ENCODE results near the gene PEG3. TPM values are rescaled to one million over a fixed set of nuclear protein-coding genes. Genes with fewer than 3 reads are reported as not detected.
A peak's percentile ranks its signal among the peaks of the same experiment; 100 is the strongest.

The PEG3 gene
- total RNA-seq, 1 donor from 2014 or later, result 5.7 TPM

DNA sequence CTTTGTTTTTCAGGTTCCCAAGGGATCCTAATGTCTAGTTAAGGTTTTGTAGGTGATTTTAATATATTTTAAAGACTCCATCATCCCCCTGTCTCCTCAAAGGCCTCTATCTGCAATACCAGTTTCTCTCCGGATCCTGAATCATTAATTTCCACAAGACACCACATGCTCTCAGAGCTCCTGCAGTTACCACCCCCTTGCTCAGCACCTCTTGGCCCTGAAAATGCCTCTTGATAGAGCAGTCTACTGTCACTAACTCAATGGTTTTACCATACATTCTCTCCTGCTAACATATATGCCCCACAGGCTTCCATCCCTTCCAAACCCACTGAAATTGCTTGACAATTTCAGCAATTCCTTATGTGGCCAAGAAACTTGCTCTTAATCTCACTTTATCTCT lies 1.9 kb upstream of the PEG3 start:
- intact Hi-C loops (cut with DNase I), result no loop called here
- TF ChIP-seq, protein P1, sequence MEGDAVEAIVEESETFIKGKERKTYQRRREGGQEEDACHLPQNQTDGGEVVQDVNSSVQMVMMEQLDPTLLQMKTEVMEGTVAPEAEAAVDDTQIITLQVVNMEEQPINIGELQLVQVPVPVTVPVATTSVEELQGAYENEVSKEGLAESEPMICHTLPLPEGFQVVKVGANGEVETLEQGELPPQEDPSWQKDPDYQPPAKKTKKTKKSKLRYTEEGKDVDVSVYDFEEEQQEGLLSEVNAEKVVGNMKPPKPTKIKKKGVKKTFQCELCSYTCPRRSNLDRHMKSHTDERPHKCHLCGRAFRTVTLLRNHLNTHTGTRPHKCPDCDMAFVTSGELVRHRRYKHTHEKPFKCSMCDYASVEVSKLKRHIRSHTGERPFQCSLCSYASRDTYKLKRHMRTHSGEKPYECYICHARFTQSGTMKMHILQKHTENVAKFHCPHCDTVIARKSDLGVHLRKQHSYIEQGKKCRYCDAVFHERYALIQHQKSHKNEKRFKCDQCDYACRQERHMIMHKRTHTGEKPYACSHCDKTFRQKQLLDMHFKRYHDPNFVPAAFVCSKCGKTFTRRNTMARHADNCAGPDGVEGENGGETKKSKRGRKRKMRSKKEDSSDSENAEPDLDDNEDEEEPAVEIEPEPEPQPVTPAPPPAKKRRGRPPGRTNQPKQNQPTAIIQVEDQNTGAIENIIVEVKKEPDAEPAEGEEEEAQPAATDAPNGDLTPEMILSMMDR (IDR thresholded peaks at IDR 0.05), result no peak
- Histone ChIP-seq H3K27me3 (no peaks in the 10 kb centered on the region), H3K4me3 (no peak overlapping the region), H3K9me3 (no peaks in the 10 kb centered on the region), H3K4me1 (no peaks in the 10 kb centered on the region), H3K36me3 (no peaks in the 10 kb centered on the region), H3K27ac (no peak overlapping the region)
- ATAC-seq (no peak), DNase-seq (no peak)

DNA sequence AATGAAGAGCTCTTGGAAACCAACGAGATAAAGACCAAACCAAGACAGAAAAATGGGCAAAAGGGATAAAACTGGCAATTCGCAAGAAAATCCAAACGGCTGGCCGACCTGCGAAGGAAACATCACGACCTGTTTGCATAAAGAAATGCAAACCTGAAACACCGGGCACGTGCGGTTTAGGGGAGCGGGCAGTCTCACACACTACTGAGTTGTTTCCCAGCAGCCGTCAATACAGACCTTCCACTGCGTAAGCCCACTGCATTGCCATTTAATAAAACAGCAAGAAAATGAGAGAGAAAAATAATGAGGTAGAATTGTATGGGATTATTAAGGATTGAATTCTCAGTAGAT lies 642 bp upstream of the PEG3 start:
- Histone ChIP-seq H3K36me3 (no peaks in the 10 kb centered on the region), H3K4me3 (no peak overlapping the region), H3K4me1 (no peaks in the 10 kb centered on the region), H3K27me3 (no peaks in the 10 kb centered on the region), H3K27ac (no peak overlapping the region), H3K9me3 (no peaks in the 10 kb centered on the region)
- TF ChIP-seq, protein P1 (IDR thresholded peaks at IDR 0.05), result no peak
- intact Hi-C loops (cut with DNase I), result no loop called here
- no peak for ATAC-seq
- no peak for DNase-seq

DNA sequence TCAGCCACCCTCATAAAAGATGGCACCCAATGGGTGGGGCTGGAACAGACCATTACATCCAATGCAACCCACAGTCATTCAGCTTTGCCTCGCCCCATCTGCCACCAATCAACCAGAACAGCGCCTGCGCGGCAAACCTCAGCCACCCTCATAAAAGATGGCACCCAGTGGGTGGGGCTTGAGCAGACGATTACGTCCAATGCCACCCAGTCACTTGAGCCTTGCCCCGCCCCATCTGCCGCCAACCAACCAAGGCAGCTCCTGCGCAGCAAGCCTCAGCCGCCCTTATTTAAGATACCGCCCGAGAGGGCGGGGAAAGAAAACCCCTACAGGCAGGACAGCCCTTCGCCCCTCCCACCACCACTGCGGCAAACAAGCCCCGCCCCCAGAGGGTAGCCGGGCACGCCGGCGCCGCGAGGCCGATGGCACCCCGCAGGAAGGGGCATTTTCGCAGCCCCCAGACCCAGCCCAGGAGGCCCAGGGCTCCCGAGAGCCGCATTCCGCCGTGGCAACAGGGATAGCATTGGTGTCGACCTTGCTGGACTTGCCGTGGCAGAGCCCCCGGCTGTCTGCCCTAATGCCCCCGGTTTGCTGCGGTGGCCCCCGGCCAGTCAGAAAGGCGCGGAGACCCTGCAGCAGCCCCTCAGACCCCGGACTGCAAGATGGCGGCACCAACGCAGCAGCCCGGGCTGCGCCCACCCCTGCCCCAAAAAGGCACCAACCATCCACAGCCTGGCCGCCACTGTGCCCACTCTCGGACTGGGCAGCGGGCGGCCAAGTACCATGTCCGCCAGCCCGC lies 675 bp downstream of the PEG3 start:
- peak; percentile 62 for ATAC-seq
- intact Hi-C loops (cut with DNase I), result no loop called here
- DNase-seq, result peak; percentile 88
- H3K36me3 ChIP-seq, result no peaks in the 10 kb centered on the region
- H3K27me3 ChIP-seq, result no peaks in the 10 kb centered on the region
- no peaks in the 10 kb centered on the region for H3K9me3 ChIP-seq
- H3K27ac ChIP-seq, result no peak overlapping the region
- TF ChIP-seq, protein P1 (IDR thresholded peaks at IDR 0.05), result no peak
- peak overlapping the region; percentile 36 for H3K4me3 ChIP-seq
- H3K4me1 ChIP-seq, result no peaks in the 10 kb centered on the region

DNA sequence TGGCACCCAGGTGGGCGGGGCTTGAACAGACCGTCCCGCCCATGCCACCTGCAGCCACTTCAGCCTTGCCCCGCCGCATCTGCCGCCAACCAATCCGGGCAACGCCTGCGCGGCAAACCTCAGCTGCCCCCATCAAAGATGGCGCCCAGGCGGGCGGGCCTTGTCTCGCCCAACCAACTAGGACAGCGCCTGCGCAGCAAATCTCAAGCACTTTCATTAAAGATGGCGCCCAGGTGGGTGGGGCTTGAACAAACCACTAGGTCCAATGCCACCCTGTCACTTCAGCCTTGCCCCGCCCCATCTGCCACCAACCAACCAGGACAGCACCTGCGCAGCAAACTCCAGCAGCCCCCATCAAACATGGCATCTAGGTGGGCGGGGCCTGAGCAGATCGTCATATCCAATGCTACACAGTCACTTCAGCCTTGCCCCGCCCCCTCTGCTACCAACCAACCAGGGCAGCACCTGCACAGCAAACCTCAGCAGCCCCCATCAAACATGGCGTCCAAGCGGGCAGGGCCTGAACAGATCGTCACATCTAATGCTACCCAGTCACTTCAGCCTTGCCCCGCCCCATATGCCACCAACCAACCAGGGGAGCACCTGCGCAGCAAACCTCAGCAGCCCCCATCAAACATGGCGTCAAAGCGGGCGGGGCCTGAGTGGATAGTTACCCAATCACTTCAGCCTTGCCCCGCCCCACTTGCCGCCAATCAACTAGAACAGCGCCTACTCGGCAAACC lies 1.4 kb downstream of the PEG3 start:
- Histone ChIP-seq H3K27me3 (no peaks in the 10 kb centered on the region), H3K4me1 (no peaks in the 10 kb centered on the region), H3K4me3 (peak overlapping the region; percentile 42), H3K27ac (no peak overlapping the region), H3K9me3 (no peaks in the 10 kb centered on the region), H3K36me3 (no peaks in the 10 kb centered on the region)
- ATAC-seq (peak; percentile 71), DNase-seq (peak; percentile 92)
- intact Hi-C loops (cut with DNase I), result no loop called here
- TF ChIP-seq, protein P1 (IDR thresholded peaks at IDR 0.05), result no peak

DNA sequence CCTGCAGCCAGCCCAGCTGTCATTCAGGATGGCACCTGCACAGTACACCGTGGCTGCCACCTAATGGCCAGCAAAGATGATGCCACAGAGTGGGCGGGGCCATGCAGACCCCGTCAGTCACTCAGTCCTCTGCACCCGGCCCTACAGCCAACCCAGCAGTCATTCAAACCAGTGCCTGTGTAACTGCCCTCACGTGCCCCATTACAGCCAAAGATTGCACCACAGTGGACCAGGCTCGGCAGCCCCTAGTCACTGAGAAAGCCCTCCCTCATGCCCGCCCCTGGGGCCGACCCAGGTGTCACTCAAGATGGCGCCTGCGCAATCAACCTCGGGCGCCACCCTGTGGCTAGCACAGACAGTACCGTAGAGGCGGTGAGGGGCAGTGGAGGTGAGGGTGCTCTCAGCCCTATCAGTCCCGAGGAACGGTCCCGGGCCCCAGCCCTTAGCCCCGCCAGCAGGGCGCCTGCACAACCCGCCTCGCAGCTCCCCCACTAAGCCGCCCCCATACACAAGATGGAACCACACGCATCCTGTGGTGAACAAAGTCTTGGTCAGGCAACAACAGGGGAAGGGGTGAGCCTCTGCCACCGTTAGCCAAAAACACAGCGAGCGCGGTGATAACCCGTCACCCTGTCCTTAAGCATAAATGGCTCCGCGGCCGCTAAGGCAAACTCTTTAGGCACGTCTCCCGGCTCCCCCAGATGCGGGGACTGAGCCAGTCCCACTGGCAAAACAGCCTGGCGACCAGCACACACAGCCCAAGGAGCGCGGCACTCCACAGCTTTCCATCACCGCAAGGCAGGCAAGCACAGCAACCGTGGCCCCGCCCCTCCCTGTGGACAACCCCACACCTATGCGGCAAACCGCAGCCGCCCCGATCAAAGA lies 2.3 kb downstream of the PEG3 start:
- Histone ChIP-seq H3K4me3 (peak overlapping the region; percentile 42), H3K36me3 (no peaks in the 10 kb centered on the region), H3K27me3 (no peaks in the 10 kb centered on the region), H3K27ac (peak overlapping the region; percentile 39), H3K4me1 (no peaks in the 10 kb centered on the region), H3K9me3 (no peaks in the 10 kb centered on the region)
- intact Hi-C loops (cut with DNase I), result no loop called here
- TF ChIP-seq, protein P1 (IDR thresholded peaks at IDR 0.05), result peak; percentile 35
- DNase-seq, result peak; percentile 84
- peak; percentile 47 for ATAC-seq

Measured in upper lobe of right lung (tissue), 1 donor.